PC-3 (cell line): ENCODE data around the gene VPS51. TPM values are rescaled to one million over a fixed set of nuclear protein-coding genes. Genes with fewer than 3 reads are reported as not detected.

Experiments
- ATAC-seq: fragments of 200-7000 bp; cut with Tn5 transposase; 2 replicates; pipeline ENCODE4 v1.9.1; 2020; ENCODE audit warnings: mild to moderate bottlenecking, moderate library complexity
- BruUV-seq: library from RNA; stranded (reverse); fragments of 400-500 nt; replicated peaks from 2 replicates; lab custom pipeline; 2021; lab: Mats Ljungman, UMichigan
- CTCF ChIA-PET: fragments of 300-600 bp; sonication (Branson Sonifier 250); formaldehyde crosslinking; loops from one replicate; lab custom pipeline; 2022; ENCODE audit warnings: antibody characterized with exemption; lab: Charles Lee
- POLR2A ChIA-PET: fragments of 300-600 bp; sonication (Branson Sonifier 250); formaldehyde crosslinking; loops from one replicate; lab custom pipeline; 2022; ENCODE audit warnings: antibody characterized with exemption; ENCODE audit not compliant: unreplicated experiment; lab: Charles Lee
- DNase-seq: peaks from one replicate; pipeline ENCODE4 v3.0.0-alpha.2; 2015
- H2AFZ ChIP-seq: fragments of 300-600 bp; sonication (generic); 2 replicates; pipeline ENCODE4 v1.6.0; 2016; ENCODE audit warnings: antibody characterized with exemption, low read length
- H3F3A ChIP-seq: fragments of 300-600 bp; sonication (generic); one replicate; pipeline ENCODE4 v1.6.0; 2017; ENCODE audit warnings: antibody characterized with exemption, low read length, control low read depth, mild to moderate bottlenecking; ENCODE audit not compliant: unreplicated experiment
- H3K27ac ChIP-seq: fragments of 300-600 bp; sonication (generic); 2 replicates; pipeline ENCODE4 v1.5.1; 2016; ENCODE audit warnings: mild to moderate bottlenecking, low read length
- H3K27me3 ChIP-seq: fragments of 300-600 bp; sonication (generic); 2 replicates; pipeline ENCODE4 v1.6.1; 2016; ENCODE audit warnings: low read length, mixed read lengths
- H3K36me3 ChIP-seq: fragments of 300-600 bp; sonication (generic); 2 replicates; pipeline ENCODE4 v1.6.1; 2016; ENCODE audit warnings: low read depth, mixed run types, low read length, mixed read lengths
- H3K4me1 ChIP-seq: fragments of 300-600 bp; sonication (generic); 2 replicates; pipeline ENCODE4 v1.5.1; 2016; ENCODE audit warnings: low read length; ENCODE audit not compliant: insufficient read depth
- H3K4me2 ChIP-seq: fragments of 300-600 bp; sonication (generic); 2 replicates; pipeline ENCODE4 v1.6.0; 2016; ENCODE audit warnings: low read length
- H3K4me3 ChIP-seq: fragments of 300-600 bp; sonication (generic); 2 replicates; pipeline ENCODE4 v1.5.1; 2016; ENCODE audit warnings: mild to moderate bottlenecking, low read length, mixed read lengths
- H3K79me2 ChIP-seq: fragments of 300-600 bp; sonication (generic); 2 replicates; pipeline ENCODE4 v1.6.1; 2017; ENCODE audit warnings: low read length, mixed read lengths
- H3K9ac ChIP-seq: fragments of 300-600 bp; sonication (generic); 2 replicates; pipeline ENCODE4 v1.6.0; 2016; ENCODE audit warnings: mild to moderate bottlenecking, low read length
- H3K9me2 ChIP-seq: fragments of 300-600 bp; sonication (generic); replicated peaks from 2 replicates; pipeline ENCODE4 v1.6.1; 2016; ENCODE audit warnings: mixed run types, low read length, mixed read lengths
- H3K9me3 ChIP-seq: fragments of 300-600 bp; sonication (generic); 2 replicates; pipeline ENCODE4 v1.6.1; 2016; ENCODE audit warnings: low read length, mixed read lengths
- H4K20me1 ChIP-seq: fragments of 300-600 bp; sonication (generic); 2 replicates; pipeline ENCODE4 v1.6.1; 2016; ENCODE audit warnings: low read length, mixed read lengths
- CTCF ChIP-seq: fragments of 300-600 bp; sonication (generic); conservative IDR thresholded peaks from 2 replicates; pipeline ENCODE4 v1.5.1; 2017; ENCODE audit warnings: antibody characterized with exemption, low read depth, mild to moderate bottlenecking, low read length
- EZH2 ChIP-seq: fragments of 300-600 bp; sonication (generic); IDR thresholded peaks from one replicate; pipeline ENCODE4 v1.6.1; 2017; ENCODE audit warnings: antibody characterized with exemption, mild to moderate bottlenecking, low read length; ENCODE audit not compliant: unreplicated experiment
- EZH2phosphoT487 ChIP-seq: fragments of 300-600 bp; sonication (generic); IDR thresholded peaks from 2 replicates; pipeline ENCODE4 v1.6.1; 2018; ENCODE audit warnings: mild to moderate bottlenecking, antibody characterized with exemption, low read length, borderline replicate concordance
- intact Hi-C: fragments of 100-400 bp; cut with micrococcal nuclease; formaldehyde crosslinking; loops from 2 replicates; pipeline ENCODE4 v1.9.0; 2023
- microRNA-seq: library from miRNA; unstranded; fragments of <30 nt; microRNA quantifications from one replicate; pipeline ENCODE4 v1.1.0, GENCODE V29; 2020; ENCODE audit not compliant: unreplicated experiment
- total RNA-seq: library from RNA; depleted of rRNA; stranded (reverse); fragments of >200 nt; gene quantifications from 2 replicates; pipeline ENCODE4 v1.2.3, GENCODE V29; 2014; rRNA removed

Gene VPS51
- total RNA-seq, 1 experiment from 2014 or later = 414 TPM

- CTCF ChIA-PET = no interaction called here
Observed at GRCh38 chr11:65159012-65159411, 63.0 kb downstream of the VPS51 start.

GRCh38 chr11:65160643-65161042 is 64.6 kb downstream of the VPS51 start:
- H3K9me3 ChIP-seq = no peaks in the 10 kb centered on the region
- no peak for ATAC-seq
- intact Hi-C loops = no loop called here
- no peak for TF ChIP-seq EZH2
- no peak for TF ChIP-seq EZH2phosphoT487
- TF ChIP-seq CTCF = no peak
- H3K79me2 ChIP-seq = no peaks in the 10 kb centered on the region
- no peaks in the 10 kb centered on the region for H3K36me3 ChIP-seq
- H3K27ac ChIP-seq = no peak overlapping the region
- DNase-seq = no peak
- no peak overlapping the region for H3K4me3 ChIP-seq
- no peak overlapping the region for H2AFZ ChIP-seq
- ChIA-PET CTCF (no interaction called here), POLR2A (no interaction called here)
- H3K4me1 ChIP-seq = peaks cover 2% of the 10 kb centered on the region; the same call in 1 of the 2 replicates
- H3K4me2 ChIP-seq = no peak overlapping the region
- H4K20me1 ChIP-seq = no peaks in the 10 kb centered on the region
- H3F3A ChIP-seq = no peaks in the 10 kb centered on the region
- H3K9me2 ChIP-seq = no peaks in the 10 kb centered on the region
- no peaks in the 10 kb centered on the region for H3K27me3 ChIP-seq
- H3K9ac ChIP-seq = no peak overlapping the region
- BruUV-seq = no TSS peak

More at GRCh38 chr11:65159012-65159411, 63.0 kb downstream of the VPS51 start:
- Histone ChIP-seq H3K9ac (no peak overlapping the region), H4K20me1 (no peaks in the 10 kb centered on the region), H3K4me2 (no peak overlapping the region), H3K27ac (no peak overlapping the region), H2AFZ (no peak overlapping the region), H3K36me3 (no peaks in the 10 kb centered on the region), H3K9me3 (no peaks in the 10 kb centered on the region), H3K4me3 (no peak overlapping the region), H3K27me3 (no peaks in the 10 kb centered on the region), H3F3A (no peaks in the 10 kb centered on the region), H3K79me2 (no peaks in the 10 kb centered on the region), H3K4me1 (no peaks in the 10 kb centered on the region), H3K9me2 (no peaks in the 10 kb centered on the region)
- no TSS peak for BruUV-seq
- DNase-seq (no peak), ATAC-seq (no peak)
- intact Hi-C loops = no loop called here
- POLR2A ChIA-PET = no interaction called here
- no peak for TF ChIP-seq EZH2phosphoT487
- TF ChIP-seq EZH2 = no peak
- TF ChIP-seq CTCF = no peak

Small RNAs within 50 kb of the gene (microRNA-seq; reads per million reads assigned to microRNA genes)
- gene MIR6751 = 1.0 reads per million

Other genes starting within 250 kb of the VPS51 start
- 340 and 370 TPM in 2 replicates for gene EHD1, start 217.6 kb upstream of the VPS51 start, total RNA-seq
- 45.6 and 51.4 TPM in 2 replicates for gene ATG2A, start 179.0 kb upstream of the VPS51 start, total RNA-seq
- 24.9 and 31.3 TPM in 2 replicates for gene PPP2R5B, start 171.5 kb upstream of the VPS51 start, total RNA-seq
- not detected in 2 replicates for gene GPHA2, start 160.3 kb upstream of the VPS51 start, total RNA-seq
- not detected in 2 replicates for gene MAJIN, start 124.1 kb upstream of the VPS51 start, total RNA-seq
- 0.52 TPM in 1 of 2 replicates, not detected in the other for gene BATF2, start 99.2 kb upstream of the VPS51 start, total RNA-seq
- gene ARL2, start 82.1 kb upstream of the VPS51 start, total RNA-seq = 86.0 and 107 TPM in 2 replicates
- 15.1 and 40.4 TPM in 2 replicates for gene SNX15, start 68.8 kb upstream of the VPS51 start, total RNA-seq
- gene SAC3D1, start 55.0 kb upstream of the VPS51 start, total RNA-seq = 61.0 and 82.0 TPM in 2 replicates
- 0.47 TPM in 1 of 2 replicates, not detected in the other for gene NAALADL1, start 37.7 kb upstream of the VPS51 start, total RNA-seq
- 67.1 and 73.4 TPM in 2 replicates for gene CDCA5, start 12.2 kb upstream of the VPS51 start, total RNA-seq
- 98.7 and 103 TPM in 2 replicates for gene ZFPL1, start 12.0 kb upstream of the VPS51 start, total RNA-seq
- 38.4 and 44.2 TPM in 2 replicates for gene TM7SF2, start 15.7 kb downstream of the VPS51 start, total RNA-seq
- gene ZNHIT2, start 21.5 kb downstream of the VPS51 start, total RNA-seq = 48.2 and 59.0 TPM in 2 replicates
- 1,119 and 1,157 TPM in 2 replicates for gene FAU, start 25.9 kb downstream of the VPS51 start, total RNA-seq
- gene MRPL49, start 26.1 kb downstream of the VPS51 start, total RNA-seq = 163 and 183 TPM in 2 replicates
- 22.3 and 33.2 TPM in 2 replicates for gene SYVN1, start 38.3 kb downstream of the VPS51 start, total RNA-seq
- not detected in 2 replicates for gene SPDYC, start 74.0 kb downstream of the VPS51 start, total RNA-seq
- 307 and 407 TPM in 2 replicates for gene CAPN1, start 85.7 kb downstream of the VPS51 start, total RNA-seq
- 29.0 and 39.7 TPM in 2 replicates for gene POLA2, start 165.7 kb downstream of the VPS51 start, total RNA-seq
- 16.6 and 25.7 TPM in 2 replicates for gene CDC42EP2, start 218.7 kb downstream of the VPS51 start, total RNA-seq
- gene DPF2, start 237.6 kb downstream of the VPS51 start, total RNA-seq = 45.8 and 63.1 TPM in 2 replicates